Eye (tissue), 1 donor: Measurements from ENCODE around the gene AHDC1.
"Not testable (repeated sequence)": the region's sequence is repeated elsewhere in the genome, so short reads cannot be mapped to it uniquely, and the experiment has no call there.

ENCODE experiments used
- DNase-seq: peaks from one replicate; pipeline ENCODE4 v3.0.0-alpha.2; 2015

AHDC1 gene

GRCh38 chr1:27548136-27548853 is 55.6 kb downstream of the AHDC1 start:
- DNase-seq = no peak

GRCh38 chr1:27547220-27548116 is 56.5 kb downstream of the AHDC1 start:
- DNase-seq = no peak

GRCh38 chr1:27545876-27546275 is 58.1 kb downstream of the AHDC1 start:
- no peak for DNase-seq

GRCh38 chr1:27545271-27545670 is 58.7 kb downstream of the AHDC1 start:
- DNase-seq = no peak

- no peak for DNase-seq
Measured at GRCh38 chr1:27544834-27545233, 59.1 kb downstream of the AHDC1 start.

- no peak for DNase-seq
Measured at GRCh38 chr1:27543284-27543683, 60.7 kb downstream of the AHDC1 start.

- no peak for DNase-seq
Measured at GRCh38 chr1:27542463-27543273, 61.3 kb downstream of the AHDC1 start.

- peak; percentile 40 for DNase-seq
Measured at GRCh38 chr1:27539901-27540861, 63.8 kb downstream of the AHDC1 start.

GRCh38 chr1:27538793-27539192 is 65.2 kb downstream of the AHDC1 start:
- DNase-seq = no peak

GRCh38 chr1:27538305-27538676 is 65.7 kb downstream of the AHDC1 start:
- DNase-seq = not testable (repeated sequence)

GRCh38 chr1:27536767-27537166 is 67.2 kb downstream of the AHDC1 start:
- peak; percentile 87 for DNase-seq

GRCh38 chr1:27536010-27536757 is 67.8 kb downstream of the AHDC1 start:
- DNase-seq = peak; percentile 36

GRCh38 chr1:27535386-27535785 is 68.6 kb downstream of the AHDC1 start:
- DNase-seq = no peak

- no peak for DNase-seq
Measured at GRCh38 chr1:27531959-27532685, 71.8 kb downstream of the AHDC1 start.

- no peak for DNase-seq
Measured at GRCh38 chr1:27530192-27530591, 73.8 kb downstream of the AHDC1 start.

GRCh38 chr1:27529704-27530018 is 74.3 kb downstream of the AHDC1 start:
- no peak for DNase-seq

GRCh38 chr1:27528818-27529703 is 74.9 kb downstream of the AHDC1 start:
- no peak for DNase-seq

GRCh38 chr1:27527890-27528817 is 75.8 kb downstream of the AHDC1 start:
- peak; percentile 85 for DNase-seq
